Stimulated activated CD8-positive, alpha-beta memory T cell treated with anti-CD3 and anti-CD28 coated beads, Interleukin-15, amount 100 ng/mL, for 1 hour (primary cell): ENCODE measurements around the gene PCSK7.

Experiments
- DNase-seq: peaks from one replicate; pipeline ENCODE4 v3.0.0-alpha.2; 2020; ENCODE audit warnings: low read depth

The PCSK7 gene

GRCh38 chr11:117230999-117231841 is 653 bp downstream of the PCSK7 start:
- DNase-seq, result no peak

- no peak for DNase-seq
Measured at GRCh38 chr11:117230286-117230961, 1.4 kb downstream of the PCSK7 start.

- no peak for DNase-seq
Measured at GRCh38 chr11:117229931-117230285, 2.0 kb downstream of the PCSK7 start.

- DNase-seq, result no peak
Measured at GRCh38 chr11:117229411-117229810, 2.5 kb downstream of the PCSK7 start.

- DNase-seq, result no peak
Measured at GRCh38 chr11:117228091-117228490, 3.8 kb downstream of the PCSK7 start.

- DNase-seq, result no peak
Measured at GRCh38 chr11:117226388-117227385, 5.2 kb downstream of the PCSK7 start.

- DNase-seq, result no peak
Measured at GRCh38 chr11:117225553-117226170, 6.2 kb downstream of the PCSK7 start.

GRCh38 chr11:117223741-117224689 is 7.9 kb downstream of the PCSK7 start:
- DNase-seq, result no peak

GRCh38 chr11:117222991-117223740 is 8.7 kb downstream of the PCSK7 start:
- no peak for DNase-seq

- no peak for DNase-seq
Measured at GRCh38 chr11:117221775-117222517, 9.9 kb downstream of the PCSK7 start.

- DNase-seq, result no peak
Measured at GRCh38 chr11:117220999-117221774, 10.7 kb downstream of the PCSK7 start.

GRCh38 chr11:117220568-117220967 is 11.3 kb downstream of the PCSK7 start:
- DNase-seq, result no peak

GRCh38 chr11:117219995-117220394 is 11.9 kb downstream of the PCSK7 start:
- DNase-seq, result no peak

- DNase-seq, result no peak
Measured at GRCh38 chr11:117219455-117219854, 12.4 kb downstream of the PCSK7 start.

GRCh38 chr11:117219001-117219400 is 12.9 kb downstream of the PCSK7 start:
- DNase-seq, result no peak

GRCh38 chr11:117218133-117218915 is 13.5 kb downstream of the PCSK7 start:
- no peak for DNase-seq
